Hematopoietic multipotent progenitor cell (in vitro differentiated cells): ENCODE results near the gene FAM153A. TPM values are rescaled to one million over a fixed set of nuclear protein-coding genes. Genes with fewer than 3 reads are reported as not detected.
"Not testable (repeated sequence)": the region's sequence is repeated elsewhere in the genome, so short reads cannot be mapped to it uniquely, and the experiment has no call there.

Experiments used
- DNase-seq, 3 donors: peaks; one replicate each; pipeline ENCODE4 v3.0.0-alpha.2; 2011 to 2015; ENCODE audit warnings: low read depth in 2 of 3, low spot score in 2 of 3
- total RNA-seq: library from RNA; depleted of rRNA; stranded (reverse); fragments of >200 nt; gene quantifications from one replicate; pipeline ENCODE4 v1.2.3, GENCODE V29; 2012

Gene FAM153A
- total RNA-seq, 1 donor, result 0.27 TPM

DNA sequence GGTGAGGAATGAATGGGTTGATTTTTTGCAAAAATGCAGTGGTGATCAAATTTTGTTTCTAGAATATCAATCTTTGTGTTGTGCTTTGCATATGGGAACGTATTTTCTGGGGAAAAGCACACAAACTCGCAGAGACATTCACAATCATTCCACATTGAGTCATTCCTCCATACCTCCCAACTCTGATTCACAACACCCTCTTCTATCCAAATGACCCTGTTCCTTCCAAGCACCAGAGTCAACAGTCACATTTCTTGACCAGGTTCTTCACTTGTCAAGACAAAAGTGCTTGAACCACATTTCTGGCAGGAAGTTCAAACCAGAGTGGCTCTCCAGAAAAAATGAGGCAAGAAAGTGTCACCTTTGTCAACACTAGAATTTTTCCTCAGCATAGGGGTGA lies 35.3 kb downstream of the FAM153A start:
- DNase-seq, result not testable (repeated sequence)

DNA sequence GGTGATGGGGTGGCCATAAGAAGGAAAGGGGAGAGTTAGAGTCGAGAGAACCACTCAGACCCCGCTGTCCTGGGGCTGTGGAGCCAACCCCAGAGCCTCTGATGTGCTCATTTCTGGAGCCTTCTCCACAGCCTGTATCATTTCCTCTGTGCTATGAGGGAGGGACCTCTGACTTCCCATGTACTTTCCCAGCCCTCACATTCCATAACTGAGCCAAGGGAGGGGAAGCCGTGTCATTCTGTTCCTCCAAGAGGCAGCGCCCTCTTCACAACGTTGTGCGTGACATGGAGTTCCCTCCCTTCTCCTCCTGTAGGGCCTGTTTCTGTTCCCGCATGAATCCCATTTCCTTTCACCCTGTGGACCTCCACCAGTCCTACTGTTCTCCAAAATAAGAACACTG lies 57.8 kb downstream of the FAM153A start:
- DNase-seq, result not testable (repeated sequence)

DNA sequence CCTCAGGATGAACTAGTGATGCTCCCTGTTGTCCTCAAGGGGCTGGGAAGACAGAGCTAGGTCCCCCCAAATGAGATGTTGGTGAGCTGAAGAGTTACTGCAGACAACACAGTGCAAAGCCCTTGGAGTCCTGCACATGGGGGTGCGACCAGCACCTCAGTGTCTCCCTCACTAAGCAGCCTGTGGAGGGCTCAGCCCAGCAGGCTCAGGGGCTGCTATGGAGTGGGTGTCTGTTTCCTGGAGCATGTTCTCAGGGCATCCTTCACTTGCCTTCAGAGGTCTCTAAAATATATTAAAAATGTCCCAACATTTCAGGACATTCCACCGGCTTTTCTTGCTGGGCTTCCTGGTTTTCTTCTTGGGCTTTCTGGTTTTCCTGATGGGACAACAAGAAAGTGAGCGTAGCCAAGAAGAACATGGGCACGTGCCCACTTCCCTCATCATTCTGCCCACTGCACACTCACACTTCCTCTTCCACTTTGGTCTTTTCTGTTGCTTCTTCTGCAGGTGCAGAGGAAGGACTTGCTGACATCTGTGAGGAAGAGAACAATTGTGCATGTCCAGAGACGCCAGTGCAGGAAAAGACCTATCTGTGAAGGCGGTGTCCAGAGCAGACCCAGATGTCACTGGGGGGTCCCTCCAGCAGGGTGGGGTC lies 58.7 kb downstream of the FAM153A start:
- not testable (repeated sequence) for DNase-seq

DNA sequence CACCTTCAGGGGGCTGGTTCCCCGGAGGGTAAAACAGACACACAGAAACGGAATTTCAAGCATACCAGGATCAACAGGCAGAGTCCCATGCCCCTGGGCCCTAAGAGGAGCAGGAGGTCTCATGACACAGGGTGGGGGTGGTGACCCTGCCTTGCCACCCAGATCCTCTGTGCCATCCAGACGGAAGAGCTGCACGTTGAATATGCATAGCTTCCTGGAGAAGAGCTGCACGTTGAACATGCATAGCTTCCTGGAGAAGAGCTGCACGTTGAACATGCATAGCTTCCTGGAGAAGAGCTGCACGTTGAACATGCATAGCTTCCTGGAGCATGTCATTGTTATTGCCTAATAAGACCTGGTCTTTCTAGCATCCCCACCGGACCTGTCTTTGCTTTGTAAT lies 59.9 kb downstream of the FAM153A start:
- DNase-seq, result not testable (repeated sequence)

- not testable (repeated sequence) for DNase-seq
Measured at GRCh38 chr5:177719989-177720388, 62.7 kb downstream of the FAM153A start.

GRCh38 chr5:177715423-177715822 lies 67.3 kb downstream of the FAM153A start:
- not testable (repeated sequence) for DNase-seq

- DNase-seq, result not testable (repeated sequence)
Measured at GRCh38 chr5:177696100-177696499, 86.6 kb downstream of the FAM153A start.

DNA sequence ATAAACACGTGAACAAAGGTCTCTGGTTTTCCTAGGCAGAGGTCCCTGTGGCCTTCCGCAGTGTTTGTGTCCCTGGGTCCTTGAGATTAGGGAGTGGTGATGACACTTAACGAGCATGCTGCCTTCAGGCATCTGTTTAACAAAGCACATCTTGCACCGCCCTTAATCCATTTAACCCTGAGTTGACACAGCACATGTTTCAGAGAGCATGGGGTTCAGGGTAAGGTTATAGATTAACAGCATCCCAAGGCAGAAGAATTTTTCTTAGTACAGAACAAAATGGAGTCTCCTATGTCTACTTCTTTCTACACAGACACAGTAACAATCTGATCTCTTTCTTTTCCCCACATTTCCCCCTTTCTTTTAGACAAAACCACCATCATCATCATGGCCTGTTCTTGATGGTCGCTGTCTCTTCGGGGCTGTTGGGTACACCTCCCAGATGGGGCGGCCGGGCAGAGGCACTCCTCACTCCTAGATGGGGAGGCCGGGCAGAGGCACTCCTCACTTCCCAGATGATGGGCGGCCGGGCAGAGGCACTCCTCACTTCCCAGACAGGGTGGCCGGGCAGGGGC lies 87.3 kb downstream of the FAM153A start:
- DNase-seq, result not testable (repeated sequence)

- not testable (repeated sequence) for DNase-seq
Measured at GRCh38 chr5:177694518-177694835, 88.2 kb downstream of the FAM153A start.

DNA sequence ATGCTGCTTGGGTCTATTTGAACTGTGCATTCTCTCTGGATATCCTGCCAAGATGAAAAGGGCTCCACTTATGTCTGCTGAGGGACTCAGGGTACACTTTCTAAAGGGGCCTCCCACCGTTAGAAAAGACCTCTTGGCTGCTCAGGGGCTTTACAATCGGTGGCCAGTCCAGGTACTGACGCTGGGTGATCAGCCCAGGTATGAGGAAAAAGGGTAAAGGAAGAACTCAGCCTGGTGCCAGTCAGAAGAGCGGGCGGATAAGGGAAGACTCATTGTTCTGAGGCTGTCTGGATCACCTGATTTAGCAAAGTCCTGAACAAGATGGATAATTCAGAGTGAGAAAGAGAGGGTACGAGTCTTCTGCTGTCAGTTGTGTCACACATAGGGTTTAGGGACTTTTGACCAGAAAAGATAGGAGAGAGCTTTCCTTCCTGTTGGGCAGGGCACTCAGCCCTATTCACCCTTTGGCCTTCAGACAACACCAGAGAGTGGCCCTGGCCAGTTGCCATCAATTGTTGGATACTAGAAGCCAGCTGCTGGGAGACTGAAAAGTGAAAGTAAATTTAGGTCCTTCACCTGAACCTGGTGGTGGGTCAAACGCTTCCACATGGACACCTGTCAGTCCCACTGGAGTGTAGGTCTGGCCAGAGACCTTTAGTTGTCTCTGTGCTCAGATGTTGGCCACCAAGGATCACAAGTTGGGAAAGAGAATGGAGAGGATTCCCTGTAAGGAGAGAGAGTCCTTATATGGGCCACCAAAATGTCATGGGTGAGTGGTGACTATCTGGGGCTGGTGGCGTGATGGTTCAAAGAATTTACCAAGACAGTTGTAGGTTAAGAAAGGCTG lies 88.8 kb downstream of the FAM153A start:
- not testable (repeated sequence) for DNase-seq

DNA sequence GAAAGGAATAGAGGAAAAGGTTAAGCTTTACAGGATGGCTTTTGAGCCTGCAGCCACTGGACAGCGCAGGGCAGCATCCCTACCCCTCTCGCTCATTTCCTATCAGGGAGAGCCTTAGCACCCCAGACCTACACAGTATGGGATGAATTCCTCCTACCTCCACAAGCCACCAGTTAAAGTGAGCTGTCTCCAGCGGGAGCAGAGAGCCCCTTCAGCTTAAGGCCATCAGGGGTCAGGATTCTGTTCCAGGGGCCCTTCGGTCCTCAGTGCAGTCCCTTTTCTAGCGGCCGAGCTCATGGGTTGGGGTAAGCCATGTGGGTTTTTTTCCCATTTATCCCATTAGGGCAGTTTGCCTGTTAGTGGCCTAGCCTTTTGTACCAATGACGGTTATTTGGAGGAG lies 89.7 kb downstream of the FAM153A start:
- not testable (repeated sequence) for DNase-seq

- not testable (repeated sequence) for DNase-seq
Measured at GRCh38 chr5:177692507-177692906, 90.2 kb downstream of the FAM153A start.

- DNase-seq, result not testable (repeated sequence)
Measured at GRCh38 chr5:177689011-177689610, 93.6 kb downstream of the FAM153A start.

DNA sequence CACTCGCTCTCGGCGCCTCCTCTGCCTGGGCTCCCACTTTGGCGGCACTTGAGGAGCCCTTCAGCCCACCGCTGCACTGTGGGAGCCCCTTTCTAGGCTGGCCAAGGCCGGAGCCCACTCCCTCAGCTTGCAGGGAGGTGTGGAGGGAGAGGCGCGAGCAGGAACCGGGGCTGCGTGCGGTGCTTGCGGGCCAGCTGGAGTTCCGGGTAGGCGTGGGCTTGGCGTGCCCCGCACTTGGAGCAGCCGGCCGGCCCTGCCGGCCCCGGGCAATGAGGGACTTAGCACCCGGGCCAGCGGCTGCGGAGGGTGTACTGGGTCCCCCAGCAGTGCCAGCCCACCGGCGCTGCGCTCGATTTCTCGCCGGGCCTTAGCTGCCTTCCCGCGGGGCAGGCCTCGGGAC lies 94.6 kb downstream of the FAM153A start:
- not testable (repeated sequence) for DNase-seq

DNA sequence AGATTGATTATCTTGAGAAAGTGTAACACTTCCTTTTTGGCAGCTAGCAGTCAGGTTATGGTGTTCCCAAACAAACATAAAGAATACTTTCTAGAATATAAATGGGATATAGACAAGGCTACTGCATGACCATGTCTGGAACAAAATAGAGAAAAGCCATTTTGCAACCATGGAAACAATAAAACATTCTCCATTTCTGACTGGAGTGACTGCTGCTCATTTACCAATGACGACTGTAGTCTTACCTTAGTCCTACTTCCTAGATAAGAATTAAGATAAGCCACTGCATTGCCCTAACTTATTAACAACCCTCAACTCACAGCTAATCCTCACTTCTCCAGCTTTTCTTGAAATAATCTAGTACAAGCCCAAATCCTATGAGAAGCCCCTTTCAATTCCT lies 100.8 kb downstream of the FAM153A start:
- not testable (repeated sequence) for DNase-seq

Other genes with a start within 250 kb of the FAM153A start
- 35.5 TPM for gene FAM193B, start 228.3 kb downstream of the FAM153A start, total RNA-seq
- gene TMED9, start 190.7 kb downstream of the FAM153A start, total RNA-seq, result 67.9 TPM
- gene B4GALT7, start 182.8 kb downstream of the FAM153A start, total RNA-seq, result 38.0 TPM
- not detected for gene PROP1, start 213.3 kb upstream of the FAM153A start, total RNA-seq